Breast epithelium (tissue), 3 donors: ENCODE measurements around the gene ANLN.

Experiments used
- POLR2A ChIP-seq: fragments of 450-650 bp; IDR thresholded peaks from one replicate; pipeline ENCODE4 v1.6.1; 2016; ENCODE audit warnings: antibody characterized with exemption, mild to moderate bottlenecking, moderate library complexity
- TF ChIP-seq, protein P1 (sequence below), 3 donors: fragments of 450-650 bp; IDR thresholded peaks; one replicate each; pipeline ENCODE4 v1.5.1; 2016 to 2017; ENCODE audit warnings: antibody characterized with exemption in 3 of 3, mild to moderate bottlenecking in 3 of 3, moderate library complexity in 3 of 3

- TF ChIP-seq, protein P1, sequence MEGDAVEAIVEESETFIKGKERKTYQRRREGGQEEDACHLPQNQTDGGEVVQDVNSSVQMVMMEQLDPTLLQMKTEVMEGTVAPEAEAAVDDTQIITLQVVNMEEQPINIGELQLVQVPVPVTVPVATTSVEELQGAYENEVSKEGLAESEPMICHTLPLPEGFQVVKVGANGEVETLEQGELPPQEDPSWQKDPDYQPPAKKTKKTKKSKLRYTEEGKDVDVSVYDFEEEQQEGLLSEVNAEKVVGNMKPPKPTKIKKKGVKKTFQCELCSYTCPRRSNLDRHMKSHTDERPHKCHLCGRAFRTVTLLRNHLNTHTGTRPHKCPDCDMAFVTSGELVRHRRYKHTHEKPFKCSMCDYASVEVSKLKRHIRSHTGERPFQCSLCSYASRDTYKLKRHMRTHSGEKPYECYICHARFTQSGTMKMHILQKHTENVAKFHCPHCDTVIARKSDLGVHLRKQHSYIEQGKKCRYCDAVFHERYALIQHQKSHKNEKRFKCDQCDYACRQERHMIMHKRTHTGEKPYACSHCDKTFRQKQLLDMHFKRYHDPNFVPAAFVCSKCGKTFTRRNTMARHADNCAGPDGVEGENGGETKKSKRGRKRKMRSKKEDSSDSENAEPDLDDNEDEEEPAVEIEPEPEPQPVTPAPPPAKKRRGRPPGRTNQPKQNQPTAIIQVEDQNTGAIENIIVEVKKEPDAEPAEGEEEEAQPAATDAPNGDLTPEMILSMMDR (IDR thresholded peaks at IDR 0.05), result no peak
- no peak for TF ChIP-seq POLR2A
Observed at GRCh38 chr7:36389371-36390198, at the start of gene ANLN.
